DMS114 treated with DMSO at 0.1 percent for 48 hours (cell line): Measurements from ENCODE around the gene C13orf46.
"Not testable (repeated sequence)": the region's sequence is repeated elsewhere in the genome, so short reads cannot be mapped to it uniquely, and the experiment has no call there.

Experiments
- DNase-seq: peaks from one replicate; lab custom pipeline; 2025; ENCODE audit not compliant: unreplicated experiment; lab: John Stamatoyannopoulos, UW

The C13orf46 gene

DNA sequence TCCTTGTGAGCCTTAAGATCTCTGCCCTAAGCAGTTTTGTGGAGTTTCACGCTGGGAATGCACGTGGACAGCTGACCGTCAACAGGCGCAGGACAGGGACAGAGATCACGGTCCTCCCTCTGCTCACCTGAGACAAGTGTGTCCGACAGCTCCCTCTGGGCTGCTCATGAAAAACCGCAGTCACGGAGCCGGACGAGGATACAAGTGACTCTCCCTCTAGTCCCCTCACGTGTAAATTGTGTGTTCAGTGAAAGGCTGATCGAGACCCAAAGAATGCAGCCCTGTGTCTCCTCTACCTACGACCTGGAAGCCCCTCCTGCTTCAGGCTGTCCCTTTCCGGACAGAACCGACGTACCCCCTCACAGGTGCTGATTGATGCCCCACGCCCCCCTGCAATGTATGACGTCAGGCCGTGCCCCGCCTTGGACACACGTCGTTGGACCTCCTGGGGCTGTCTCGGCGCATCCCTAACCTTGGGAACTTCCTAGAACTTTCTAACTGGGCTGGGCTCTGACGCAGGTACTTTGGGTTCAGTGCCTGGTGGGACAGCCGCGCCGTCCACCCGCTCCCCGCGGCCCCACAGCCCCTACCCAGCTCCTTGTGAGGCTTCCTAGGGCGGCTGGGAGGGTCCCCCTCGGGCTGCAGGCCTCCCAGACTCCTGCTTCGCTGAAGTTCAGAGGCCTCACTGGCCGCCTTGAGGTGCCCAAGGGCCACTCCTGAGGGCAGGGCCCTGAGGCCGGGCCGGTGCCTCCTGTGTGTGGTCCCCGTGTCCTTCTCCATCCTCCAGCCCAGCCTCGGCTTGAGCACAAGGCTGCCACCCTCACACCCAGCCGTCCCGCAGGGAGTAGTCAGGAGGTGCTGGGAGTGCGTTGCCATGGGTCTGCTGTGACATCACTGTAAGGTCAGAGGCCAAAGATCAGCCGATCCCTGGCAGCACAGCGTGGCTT, at the start of gene C13orf46:
Gene C13orf46, minus strand, starts transcription at position 859 of the 947 bp plus-strand sequence. Its CDS starts 79 bp downstream, at position 780.
- DNase-seq, result no peak

DNA sequence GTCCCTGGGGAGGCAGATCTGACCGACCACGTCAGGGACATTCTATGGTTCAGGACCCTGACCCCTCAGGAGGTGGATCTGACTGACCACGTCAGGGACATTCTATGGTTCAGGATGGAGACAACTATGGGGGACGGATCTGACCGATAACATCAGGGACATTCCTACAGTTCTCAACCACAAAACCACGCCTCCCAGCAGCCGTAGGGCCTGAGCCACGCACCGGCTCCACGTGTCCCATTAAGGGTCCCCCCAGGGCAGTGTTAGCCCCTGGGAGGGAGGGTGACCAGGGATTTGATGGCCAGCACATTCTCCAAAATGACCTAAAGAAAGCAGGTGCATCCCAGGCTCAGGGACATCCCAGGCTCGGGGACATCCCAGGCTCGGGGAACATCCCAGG, 49.0 kb upstream of the C13orf46 start:
- DNase-seq, result no peak

DNA sequence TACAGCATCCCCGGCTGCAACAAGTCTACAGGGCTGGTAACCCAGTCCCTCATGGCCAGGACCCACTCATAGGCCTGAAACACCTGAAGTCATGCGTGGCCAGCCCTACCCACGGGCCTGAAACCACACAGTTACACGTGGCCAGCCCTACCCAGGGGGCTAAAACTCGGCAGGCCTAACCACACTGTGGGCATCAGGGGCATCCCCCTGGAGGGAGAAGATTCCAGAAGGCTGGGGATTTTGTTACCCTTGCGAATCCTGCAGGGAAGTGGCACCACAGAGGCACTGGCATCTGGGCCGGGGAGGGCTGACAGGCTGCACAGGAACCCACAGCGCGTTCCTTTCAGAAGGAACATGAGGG, 48.4 kb upstream of the C13orf46 start:
- DNase-seq, result no peak

GRCh38 chr13:114021464-114022308, 47.8 kb upstream of the C13orf46 start:
- no peak for DNase-seq

GRCh38 chr13:114020750-114021463, 47.0 kb upstream of the C13orf46 start:
- DNase-seq, result no peak

- not testable (repeated sequence) for DNase-seq
Measured at GRCh38 chr13:114020134-114020533, 46.3 kb upstream of the C13orf46 start.

GRCh38 chr13:114019367-114019766, 45.5 kb upstream of the C13orf46 start:
- no peak for DNase-seq

DNA sequence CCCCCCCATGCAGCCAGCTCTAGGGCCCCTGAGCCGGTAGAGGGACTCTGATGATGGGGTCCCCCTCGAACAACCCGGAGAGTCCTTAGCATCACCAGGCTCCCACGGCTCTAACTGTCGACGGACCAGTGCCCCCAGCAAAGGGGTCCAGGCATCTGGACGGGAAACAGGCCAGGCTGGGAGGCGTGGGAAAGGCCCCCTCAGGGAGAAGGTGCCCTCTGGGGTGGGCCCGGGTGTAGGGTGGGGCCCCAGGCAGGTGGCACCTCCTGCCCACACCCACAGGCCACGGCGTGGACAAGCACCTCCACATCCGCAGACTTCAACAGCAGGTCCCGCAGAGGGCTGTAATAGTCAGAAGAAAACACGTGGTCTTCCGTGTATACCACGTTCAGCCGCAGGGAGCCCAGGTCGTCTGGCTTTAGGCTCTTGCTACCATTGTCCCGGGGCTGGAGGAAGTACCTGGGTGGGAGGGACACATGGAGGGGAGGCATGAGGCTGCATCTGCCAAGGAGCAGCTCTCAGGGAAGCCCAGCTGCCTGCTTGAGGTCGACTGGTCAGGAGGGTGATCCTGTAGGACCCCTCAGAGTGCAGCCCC, 44.7 kb upstream of the C13orf46 start:
- no peak for DNase-seq

- no peak for DNase-seq
Measured at GRCh38 chr13:114017966-114018365, 44.1 kb upstream of the C13orf46 start.

GRCh38 chr13:114017028-114017630, 43.3 kb upstream of the C13orf46 start:
- no peak for DNase-seq

DNA sequence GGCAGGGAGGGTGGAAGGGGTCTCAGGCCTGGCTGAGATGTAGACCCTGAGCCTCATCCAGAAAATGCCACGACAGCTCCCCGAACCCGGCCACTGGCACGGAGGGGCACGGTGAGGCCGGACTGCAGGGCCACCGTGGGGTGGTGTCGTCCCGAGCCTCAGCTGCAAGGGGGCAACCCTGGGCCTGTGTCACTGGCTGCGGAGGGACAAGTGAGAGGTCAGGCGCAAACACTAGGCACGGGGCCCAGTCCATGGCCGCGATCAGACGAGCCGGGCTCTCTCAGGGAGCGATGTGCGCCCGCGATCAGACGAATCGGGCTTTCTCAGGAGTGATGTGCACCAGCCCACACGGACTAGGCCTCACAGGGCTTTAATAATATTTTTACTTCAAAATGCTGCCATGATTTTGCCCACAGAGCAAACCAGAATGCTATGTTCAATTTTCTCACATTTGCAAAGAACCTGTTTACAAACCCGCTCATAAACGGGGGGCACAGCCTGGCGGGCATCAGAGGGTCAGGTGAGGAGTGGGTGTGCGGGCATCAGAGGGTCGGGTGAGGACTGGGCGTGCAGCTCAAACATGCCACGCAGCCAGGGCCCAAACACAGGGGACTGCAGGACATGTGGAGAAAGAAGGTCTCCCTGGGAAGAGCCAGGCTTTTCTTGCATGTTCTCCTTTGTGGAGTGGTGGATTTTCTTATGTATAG, 42.6 kb upstream of the C13orf46 start:
- DNase-seq, result no peak

DNA sequence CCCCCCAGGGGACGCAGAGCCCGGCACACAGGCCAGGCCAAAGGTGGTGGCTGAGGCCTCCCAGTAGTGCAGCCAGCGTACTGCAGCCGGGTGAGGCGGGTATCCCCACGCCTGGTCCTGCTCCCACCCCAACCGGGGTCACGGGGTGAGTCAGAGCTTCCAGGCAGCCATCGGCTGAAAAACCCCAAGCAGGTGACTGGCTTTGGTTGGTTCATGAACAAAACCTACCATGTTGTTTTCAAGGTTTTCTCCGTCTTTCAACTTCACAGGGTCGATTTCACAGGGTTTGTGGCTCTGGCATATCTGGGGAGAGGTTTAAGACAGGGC, 42.1 kb upstream of the C13orf46 start:
- no peak for DNase-seq

DNA sequence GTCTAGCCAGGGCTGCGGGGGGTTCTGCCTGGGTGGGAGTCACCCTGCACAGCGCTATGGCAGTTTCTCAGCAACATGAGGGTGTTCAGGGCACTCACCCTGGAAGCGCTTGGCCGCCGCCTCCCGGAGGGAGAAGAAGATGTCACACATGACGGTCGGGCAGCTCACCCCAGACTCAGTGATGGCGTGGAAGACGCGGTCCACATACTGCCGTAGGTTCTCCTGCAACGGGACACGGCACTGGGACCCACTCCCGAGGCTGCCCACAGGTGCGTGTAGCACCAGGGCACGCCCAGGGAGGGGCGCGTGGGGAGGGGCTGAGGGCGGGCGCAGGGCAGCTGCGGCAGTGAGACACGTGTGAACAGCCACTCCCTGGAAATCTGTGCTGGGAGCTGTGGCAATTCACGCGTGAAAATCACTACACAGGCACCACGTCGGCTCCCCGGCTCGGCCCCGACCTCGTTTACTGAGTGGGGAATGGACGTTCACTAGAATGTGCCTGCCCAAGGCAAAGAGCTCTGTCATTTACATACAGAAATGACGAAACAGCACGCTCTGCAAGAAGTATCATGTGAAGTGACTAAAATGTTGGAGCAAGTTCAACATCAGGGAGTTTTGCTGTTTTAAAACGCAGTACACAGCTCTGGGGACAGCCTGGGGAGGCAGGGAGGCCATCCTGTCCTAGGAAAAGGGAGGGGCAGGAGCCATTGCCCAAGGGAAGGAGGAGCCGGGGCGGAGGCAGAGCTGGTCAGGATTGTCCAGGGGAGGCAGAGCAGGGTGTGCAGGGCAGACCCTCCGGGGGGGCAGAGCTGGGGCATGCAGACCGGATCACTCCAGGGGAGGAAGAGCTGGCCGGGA, 41.5 kb upstream of the C13orf46 start:
- no peak for DNase-seq

DNA sequence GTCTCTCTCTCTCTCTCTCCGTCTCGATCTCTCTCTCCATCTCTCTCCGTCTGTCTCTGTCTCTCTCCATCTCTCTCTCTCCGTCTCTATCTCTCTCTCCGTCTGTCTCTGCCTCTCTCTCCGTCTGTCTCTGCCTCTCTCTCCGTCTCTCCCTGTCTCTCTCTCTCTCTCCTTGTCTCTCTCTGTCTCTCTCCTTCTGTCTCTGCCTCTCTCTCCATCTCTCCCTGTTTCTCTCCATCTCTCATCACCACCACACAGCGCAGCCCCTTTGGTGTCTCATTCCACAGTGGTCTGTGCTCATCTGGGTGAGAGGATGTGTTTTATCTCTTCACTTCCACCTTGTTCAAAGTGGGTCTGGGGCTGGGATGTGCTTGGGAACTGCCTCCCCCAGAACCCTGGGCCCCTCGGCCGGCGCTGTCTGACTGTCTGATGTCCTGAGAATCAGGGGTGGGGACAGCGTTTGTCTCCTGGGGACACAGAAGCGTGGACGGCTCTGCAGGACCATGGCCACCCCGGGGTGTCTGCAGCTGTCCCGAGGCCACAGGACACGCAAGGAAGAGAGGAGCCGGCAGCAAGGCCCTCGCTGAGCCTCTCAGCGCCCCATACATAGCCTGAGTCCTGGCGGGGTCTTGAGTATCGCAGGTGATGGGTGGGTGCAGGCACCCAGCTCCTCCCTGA, 40.2 kb upstream of the C13orf46 start:
- DNase-seq, result no peak

GRCh38 chr13:114013336-114013735, 39.5 kb upstream of the C13orf46 start:
- no peak for DNase-seq

DNA sequence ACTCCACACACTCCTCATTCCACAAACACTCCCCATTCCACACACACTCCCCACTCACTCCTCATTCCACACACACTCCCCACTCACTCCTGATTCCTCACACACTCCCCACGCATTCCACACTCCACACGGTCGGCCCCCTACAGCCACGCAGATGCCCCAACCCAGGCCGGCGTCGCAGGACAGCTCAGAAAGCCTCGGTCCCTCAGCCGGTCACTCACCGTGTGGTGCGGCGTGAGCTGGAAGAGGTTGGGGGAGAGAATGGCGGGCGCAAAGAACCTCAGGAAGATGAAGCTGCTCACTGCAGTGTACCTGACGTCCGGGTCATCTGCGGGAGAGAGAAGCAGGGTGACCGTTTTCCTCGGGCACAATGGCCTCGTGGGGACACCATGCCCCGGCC, 39.0 kb upstream of the C13orf46 start:
- DNase-seq, result no peak

GRCh38 chr13:114012141-114012540, 38.3 kb upstream of the C13orf46 start:
- no peak for DNase-seq

DNA sequence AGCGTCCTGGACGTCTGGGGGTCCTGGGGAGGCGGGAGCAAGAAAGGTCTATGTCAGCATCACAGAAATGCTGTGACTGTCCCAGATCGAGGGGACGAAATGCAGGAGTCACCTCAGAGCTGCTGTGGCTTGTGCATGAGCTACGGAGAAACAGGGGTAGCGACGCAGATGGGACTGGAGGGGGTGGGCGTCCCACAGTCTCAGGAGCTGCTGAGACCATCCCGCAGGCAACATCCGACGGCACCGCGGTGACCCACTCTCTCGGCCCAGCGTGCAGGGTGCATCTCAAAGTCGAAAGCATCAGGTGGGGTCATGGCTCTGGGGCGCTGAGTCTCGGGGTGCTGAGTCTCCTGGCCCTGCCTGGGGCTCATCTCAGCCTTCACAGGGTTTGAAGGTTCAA, 37.4 kb upstream of the C13orf46 start:
- no peak for DNase-seq
